ENCODE data around the gene NIPSNAP2. TPM values are rescaled to one million over a fixed set of nuclear protein-coding genes. Genes with fewer than 3 reads are reported as not detected.

NIPSNAP2 gene
- total and polyA plus RNA-seq, 2 of the 13 experiments (the other 11 are each of a cell fraction or from before 2014, with no cell fraction given) = 40.3 to 61.5 TPM

- TF ChIP-seq, protein P1, sequence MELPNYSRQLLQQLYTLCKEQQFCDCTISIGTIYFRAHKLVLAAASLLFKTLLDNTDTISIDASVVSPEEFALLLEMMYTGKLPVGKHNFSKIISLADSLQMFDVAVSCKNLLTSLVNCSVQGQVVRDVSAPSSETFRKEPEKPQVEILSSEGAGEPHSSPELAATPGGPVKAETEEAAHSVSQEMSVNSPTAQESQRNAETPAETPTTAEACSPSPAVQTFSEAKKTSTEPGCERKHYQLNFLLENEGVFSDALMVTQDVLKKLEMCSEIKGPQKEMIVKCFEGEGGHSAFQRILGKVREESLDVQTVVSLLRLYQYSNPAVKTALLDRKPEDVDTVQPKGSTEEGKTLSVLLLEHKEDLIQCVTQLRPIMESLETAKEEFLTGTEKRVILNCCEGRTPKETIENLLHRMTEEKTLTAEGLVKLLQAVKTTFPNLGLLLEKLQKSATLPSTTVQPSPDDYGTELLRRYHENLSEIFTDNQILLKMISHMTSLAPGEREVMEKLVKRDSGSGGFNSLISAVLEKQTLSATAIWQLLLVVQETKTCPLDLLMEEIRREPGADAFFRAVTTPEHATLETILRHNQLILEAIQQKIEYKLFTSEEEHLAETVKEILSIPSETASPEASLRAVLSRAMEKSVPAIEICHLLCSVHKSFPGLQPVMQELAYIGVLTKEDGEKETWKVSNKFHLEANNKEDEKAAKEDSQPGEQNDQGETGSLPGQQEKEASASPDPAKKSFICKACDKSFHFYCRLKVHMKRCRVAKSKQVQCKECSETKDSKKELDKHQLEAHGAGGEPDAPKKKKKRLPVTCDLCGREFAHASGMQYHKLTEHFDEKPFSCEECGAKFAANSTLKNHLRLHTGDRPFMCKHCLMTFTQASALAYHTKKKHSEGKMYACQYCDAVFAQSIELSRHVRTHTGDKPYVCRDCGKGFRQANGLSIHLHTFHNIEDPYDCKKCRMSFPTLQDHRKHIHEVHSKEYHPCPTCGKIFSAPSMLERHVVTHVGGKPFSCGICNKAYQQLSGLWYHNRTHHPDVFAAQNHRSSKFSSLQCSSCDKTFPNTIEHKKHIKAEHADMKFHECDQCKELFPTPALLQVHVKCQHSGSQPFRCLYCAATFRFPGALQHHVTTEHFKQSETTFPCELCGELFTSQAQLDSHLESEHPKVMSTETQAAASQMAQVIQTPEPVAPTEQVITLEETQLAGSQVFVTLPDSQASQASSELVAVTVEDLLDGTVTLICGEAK (IDR thresholded peaks at IDR 0.05) = no peak
- TF ChIP-seq, protein P1 (CRISPR knock-in tag; IDR thresholded peaks at IDR 0.05) = peak; percentile 58; the same call in 1 of the 2 replicates
- peak; percentile 89; the same call in 1 of the 2 replicates for TF ChIP-seq ZNF564 (CRISPR knock-in tag; IDR thresholded peaks at IDR 0.05)
- 0 out of 2 replicates have a peak, but pooled peaks have one; percentile 33 for TF ChIP-seq PHF8 (CRISPR knock-in tag; IDR thresholded peaks at IDR 0.05)
- no peak for TF ChIP-seq ZNF598 (CRISPR knock-in tag; IDR thresholded peaks at IDR 0.05; ENCODE audit: borderline replicate concordance)
- TF ChIP-seq HNF4A (CRISPR knock-in tag; IDR thresholded peaks at IDR 0.05) = peak; percentile 91
- peak; percentile 91 for TF ChIP-seq JUN (CRISPR knock-in tag; IDR thresholded peaks at IDR 0.05)
- TF ChIP-seq ZNF101 (CRISPR knock-in tag; IDR thresholded peaks at IDR 0.05; ENCODE audit: borderline replicate concordance, low read depth) = no peak
- TF ChIP-seq SP4 (CRISPR knock-in tag; IDR thresholded peaks at IDR 0.05) = no peak
- TF ChIP-seq RBM22 (optimal IDR thresholded peaks at IDR 0.05; ENCODE audit: low read length) = peak; percentile 68
- TF ChIP-seq ESRRA (CRISPR knock-in tag; IDR thresholded peaks at IDR 0.05; ENCODE audit: low read depth) = peak; percentile 66
- peak; percentile 56; the same call in 1 of the 2 replicates for TF ChIP-seq ZNF337 (CRISPR knock-in tag; IDR thresholded peaks at IDR 0.05; ENCODE audit: borderline replicate concordance, low read depth)
- TF ChIP-seq NFIC (IDR thresholded peaks at IDR 0.05; ENCODE audit: low read length) = peak; percentile 79
- TF ChIP-seq NPAS2 (CRISPR knock-in tag; IDR thresholded peaks at IDR 0.05; ENCODE audit: borderline replicate concordance) = no peak
- TF ChIP-seq FIP1L1 (IDR thresholded peaks at IDR 0.05; ENCODE audit: borderline replicate concordance, insufficient read depth, low read depth, low read length) = no peak
- peak; percentile 93 for TF ChIP-seq ZNF609 (CRISPR knock-in tag; IDR thresholded peaks at IDR 0.05; ENCODE audit: borderline replicate concordance)
- peak; percentile 35 for TF ChIP-seq BHLHE40 (IDR thresholded peaks at IDR 0.05; ENCODE audit: low read length)
These were observed 42.8 kb downstream of the NIPSNAP2 start (continued) for GRCh38 chr7:56007167-56007652.
